HEK293 (cell line): ENCODE results near the gene ABCC10.

ENCODE experiments used
- CTCF ChIA-PET: fragments of 350-600 bp; formaldehyde crosslinking; extraction: SDS; loops from one replicate; lab custom pipeline; 2021; ENCODE audit warnings: antibody characterized with exemption; lab: Yijun Ruan, JAX
- POLR2A ChIA-PET: fragments of 300-600 bp; formaldehyde crosslinking; extraction: SDS; loops from one replicate; lab custom pipeline; 2020; ENCODE audit warnings: antibody characterized with exemption, inconsistent platforms; lab: Yijun Ruan, JAX
- H3K27ac ChIP-seq: fragments of 200-500 bp; sonication (Bioruptor generic); 2 replicates; pipeline ENCODE4 v1.5.1; 2014; ENCODE audit warnings: low read depth, low read length, control low read depth, inconsistent platforms; ENCODE audit errors: extremely low read depth
- H3K36me3 ChIP-seq, 2 experiments: fragments of 200-500 bp in 1 of 2; sonication (Bioruptor generic) in 1 of 2; 1 replicate in 1 of 2; 2 replicates in 1 of 2; pipeline ENCODE4 v1.5.1; 2014 to 2017; ENCODE audit warnings: inconsistent platforms in 2 of 2, low read length in 2 of 2; ENCODE audit not compliant: control insufficient read depth in 2 of 2, insufficient read depth in 1 of 2
- H3K4me1 ChIP-seq: fragments of 200-500 bp; sonication (Bioruptor generic); 2 replicates; pipeline ENCODE4 v1.5.1; 2014; ENCODE audit warnings: mild to moderate bottlenecking, low read length, inconsistent platforms; ENCODE audit not compliant: control insufficient read depth, insufficient read depth
- H3K4me3 ChIP-seq: 2 replicates; pipeline ENCODE4 v1.5.1; 2011; ENCODE audit warnings: low read depth, mild to moderate bottlenecking, control low read depth, low read length, moderate library complexity
- H3K9me3 ChIP-seq: fragments of 200-500 bp; sonication (Bioruptor generic); 2 replicates; pipeline ENCODE4 v1.5.1; 2014; ENCODE audit warnings: low read depth, low read length, inconsistent platforms; ENCODE audit not compliant: control insufficient read depth, insufficient read depth
- EGR2 ChIP-seq: fragments of 450-650 bp; formaldehyde crosslinking; IDR thresholded peaks from 2 replicates; pipeline ENCODE4 v1.5.1; 2016; ENCODE audit warnings: low read depth, missing biosample characterization, missing genetic modification characterization
- GLIS1 ChIP-seq: fragments of 450-650 bp; formaldehyde crosslinking; IDR thresholded peaks from 2 replicates; pipeline ENCODE4 v1.5.1; 2016; ENCODE audit warnings: missing biosample characterization, missing genetic modification characterization
- GLIS2 ChIP-seq: fragments of 450-650 bp; formaldehyde crosslinking; IDR thresholded peaks from 2 replicates; pipeline ENCODE4 v1.5.1; 2016; ENCODE audit warnings: missing biosample characterization, missing genetic modification characterization
- MYNN ChIP-seq: fragments of 450-650 bp; formaldehyde crosslinking; IDR thresholded peaks from 2 replicates; pipeline ENCODE4 v1.5.1; 2016; ENCODE audit warnings: missing biosample characterization, missing genetic modification characterization, borderline replicate concordance
- MZF1 ChIP-seq: fragments of 450-650 bp; formaldehyde crosslinking; IDR thresholded peaks from 2 replicates; pipeline ENCODE4 v1.5.1; 2017; ENCODE audit warnings: missing biosample characterization, missing genetic modification characterization, borderline replicate concordance
- RBAK ChIP-seq: fragments of 450-650 bp; formaldehyde crosslinking; IDR thresholded peaks from 2 replicates; pipeline ENCODE4 v1.5.1; 2016; ENCODE audit warnings: missing biosample characterization, missing genetic modification characterization
- REPIN1 ChIP-seq: fragments of 450-650 bp; formaldehyde crosslinking; IDR thresholded peaks from 2 replicates; pipeline ENCODE4 v1.5.1; 2017; ENCODE audit warnings: missing biosample characterization, missing genetic modification characterization, low read depth
- ZFHX2 ChIP-seq: fragments of 450-650 bp; formaldehyde crosslinking; conservative IDR thresholded peaks from 2 replicates; pipeline ENCODE4 v1.5.1; 2016; ENCODE audit warnings: missing biosample characterization, missing genetic modification characterization
- ZFP69B ChIP-seq: fragments of 450-650 bp; formaldehyde crosslinking; IDR thresholded peaks from 2 replicates; pipeline ENCODE4 v1.5.1; 2016; ENCODE audit warnings: missing biosample characterization, missing genetic modification characterization
- ZNF114 ChIP-seq: fragments of 450-650 bp; formaldehyde crosslinking; IDR thresholded peaks from 2 replicates; pipeline ENCODE4 v1.5.0; 2017; ENCODE audit warnings: missing biosample characterization, missing genetic modification characterization
- ZNF132 ChIP-seq: fragments of 450-650 bp; formaldehyde crosslinking; IDR thresholded peaks from 2 replicates; pipeline ENCODE4 v1.5.1; 2017; ENCODE audit warnings: missing biosample characterization, missing genetic modification characterization, borderline replicate concordance
- ZNF138 ChIP-seq: fragments of 450-650 bp; formaldehyde crosslinking; IDR thresholded peaks from 2 replicates; pipeline ENCODE4 v1.5.1; 2016; ENCODE audit warnings: missing biosample characterization, missing genetic modification characterization, borderline replicate concordance
- ZNF140 ChIP-seq: fragments of 450-650 bp; formaldehyde crosslinking; IDR thresholded peaks from 2 replicates; pipeline ENCODE4 v1.5.1; 2016; ENCODE audit warnings: missing biosample characterization, missing genetic modification characterization
- ZNF155 ChIP-seq: fragments of 450-650 bp; formaldehyde crosslinking; IDR thresholded peaks from 2 replicates; pipeline ENCODE4 v1.5.1; 2016; ENCODE audit warnings: missing biosample characterization, missing genetic modification characterization
- ZNF16 ChIP-seq: fragments of 450-650 bp; formaldehyde crosslinking; IDR thresholded peaks from 2 replicates; pipeline ENCODE4 v1.5.1; 2016; ENCODE audit warnings: low read depth, missing biosample characterization, missing genetic modification characterization
- ZNF214 ChIP-seq: fragments of 450-650 bp; formaldehyde crosslinking; IDR thresholded peaks from 2 replicates; pipeline ENCODE4 v1.5.1; 2017; ENCODE audit warnings: missing biosample characterization, mild to moderate bottlenecking, missing genetic modification characterization, borderline replicate concordance
- ZNF248 ChIP-seq: fragments of 450-650 bp; formaldehyde crosslinking; IDR thresholded peaks from 2 replicates; pipeline ENCODE4 v1.5.1; 2017; ENCODE audit warnings: missing biosample characterization, missing genetic modification characterization
- ZNF280D ChIP-seq: fragments of 450-650 bp; formaldehyde crosslinking; IDR thresholded peaks from 2 replicates; pipeline ENCODE4 v1.5.1; 2016; ENCODE audit warnings: missing biosample characterization, missing genetic modification characterization
- ZNF341 ChIP-seq: fragments of 450-650 bp; formaldehyde crosslinking; IDR thresholded peaks from 2 replicates; pipeline ENCODE4; 2016; ENCODE audit warnings: low read depth, missing biosample characterization, missing genetic modification characterization
- ZNF549 ChIP-seq: fragments of 450-650 bp; IDR thresholded peaks from 2 replicates; pipeline ENCODE4 v1.5.1; 2018; ENCODE audit warnings: missing biosample characterization, missing genetic modification characterization, mild to moderate bottlenecking, inconsistent platforms, moderate library complexity
- ZNF664 ChIP-seq: fragments of 450-650 bp; formaldehyde crosslinking; IDR thresholded peaks from 2 replicates; pipeline ENCODE4 v1.5.1; 2016; ENCODE audit warnings: missing biosample characterization, missing genetic modification characterization
- ZNF830 ChIP-seq: fragments of 450-650 bp; IDR thresholded peaks from 2 replicates; pipeline ENCODE4 v1.5.0; 2018; ENCODE audit warnings: missing biosample characterization, missing genetic modification characterization, low read depth, mild to moderate bottlenecking, moderate library complexity
- ZNF837 ChIP-seq: fragments of 450-650 bp; formaldehyde crosslinking; IDR thresholded peaks from 2 replicates; pipeline ENCODE4 v1.5.1; 2016; ENCODE audit warnings: missing biosample characterization, missing genetic modification characterization
- TF ChIP-seq, protein P1 (sequence below): fragments of 450-650 bp; formaldehyde crosslinking; IDR thresholded peaks from 2 replicates; pipeline ENCODE4 v1.5.1; 2016; ENCODE audit warnings: missing biosample characterization, missing genetic modification characterization
- TF ChIP-seq, protein P2 (sequence below): fragments of 450-650 bp; formaldehyde crosslinking; IDR thresholded peaks from 2 replicates; pipeline ENCODE4 v1.5.1; 2017; ENCODE audit warnings: missing biosample characterization, missing genetic modification characterization

Gene ABCC10

DNA sequence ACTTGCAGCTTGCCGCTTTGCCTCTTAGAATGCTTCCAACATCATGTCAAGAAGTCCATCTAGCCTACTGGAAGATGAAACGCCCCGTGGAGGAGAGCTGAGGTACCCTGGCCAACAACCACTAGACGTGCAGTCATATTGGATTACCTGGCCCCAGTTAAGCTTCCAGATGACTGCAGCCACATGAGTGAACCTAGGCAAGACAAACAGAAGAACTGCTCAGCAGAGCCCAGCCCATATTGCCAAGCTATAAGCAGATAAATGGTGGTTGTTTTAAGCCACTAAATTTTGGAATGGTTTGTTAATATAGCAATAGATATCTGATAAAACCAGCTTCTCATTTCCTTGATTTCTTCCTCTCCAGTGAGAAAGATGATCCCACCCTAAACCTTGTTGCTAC lies 32.7 kb downstream of the ABCC10 start:
- no peaks in the 10 kb centered on the region for H3K4me1 ChIP-seq
- no peak overlapping the region for H3K27ac ChIP-seq
- ChIA-PET CTCF (interaction anchor here (1.5 to 1.6 kb wide), 2 partner anchors 36 to 47 kb away, joined by 4 to 7 read pairs; no protein-coding TSS in a partner anchor), POLR2A (interaction anchor here (1.2 kb wide), 1 partner anchor 90 kb away, joined by 4 read pairs; the partner anchor contains the start of gene ZNF318)
- TF ChIP-seq ZNF138 (tag by site-specific recombination), result no peak
- TF ChIP-seq RBAK (tag by site-specific recombination), result no peak
- TF ChIP-seq, protein P1, sequence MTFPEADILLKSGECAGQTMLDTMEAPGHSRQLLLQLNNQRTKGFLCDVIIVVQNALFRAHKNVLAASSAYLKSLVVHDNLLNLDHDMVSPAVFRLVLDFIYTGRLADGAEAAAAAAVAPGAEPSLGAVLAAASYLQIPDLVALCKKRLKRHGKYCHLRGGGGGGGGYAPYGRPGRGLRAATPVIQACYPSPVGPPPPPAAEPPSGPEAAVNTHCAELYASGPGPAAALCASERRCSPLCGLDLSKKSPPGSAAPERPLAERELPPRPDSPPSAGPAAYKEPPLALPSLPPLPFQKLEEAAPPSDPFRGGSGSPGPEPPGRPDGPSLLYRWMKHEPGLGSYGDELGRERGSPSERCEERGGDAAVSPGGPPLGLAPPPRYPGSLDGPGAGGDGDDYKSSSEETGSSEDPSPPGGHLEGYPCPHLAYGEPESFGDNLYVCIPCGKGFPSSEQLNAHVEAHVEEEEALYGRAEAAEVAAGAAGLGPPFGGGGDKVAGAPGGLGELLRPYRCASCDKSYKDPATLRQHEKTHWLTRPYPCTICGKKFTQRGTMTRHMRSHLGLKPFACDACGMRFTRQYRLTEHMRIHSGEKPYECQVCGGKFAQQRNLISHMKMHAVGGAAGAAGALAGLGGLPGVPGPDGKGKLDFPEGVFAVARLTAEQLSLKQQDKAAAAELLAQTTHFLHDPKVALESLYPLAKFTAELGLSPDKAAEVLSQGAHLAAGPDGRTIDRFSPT (tag by site-specific recombination), result no peak
- TF ChIP-seq ZNF132 (tag by site-specific recombination), result no peak
- TF ChIP-seq ZNF140, result no peak
- TF ChIP-seq ZNF549, result no peak
- no peak for TF ChIP-seq ZNF280D (tag by site-specific recombination)
- no peak for TF ChIP-seq ZNF114 (tag by site-specific recombination)
- no peak for TF ChIP-seq ZNF214
- no peak for TF ChIP-seq ZNF248 (tag by site-specific recombination)
- TF ChIP-seq REPIN1 (tag by site-specific recombination), result no peak
- TF ChIP-seq ZNF837, result no peak
- TF ChIP-seq GLIS2 (tag by site-specific recombination), result no peak
- no peak for TF ChIP-seq ZNF155 (tag by site-specific recombination)
- no peak for TF ChIP-seq MZF1
- TF ChIP-seq, protein P2, sequence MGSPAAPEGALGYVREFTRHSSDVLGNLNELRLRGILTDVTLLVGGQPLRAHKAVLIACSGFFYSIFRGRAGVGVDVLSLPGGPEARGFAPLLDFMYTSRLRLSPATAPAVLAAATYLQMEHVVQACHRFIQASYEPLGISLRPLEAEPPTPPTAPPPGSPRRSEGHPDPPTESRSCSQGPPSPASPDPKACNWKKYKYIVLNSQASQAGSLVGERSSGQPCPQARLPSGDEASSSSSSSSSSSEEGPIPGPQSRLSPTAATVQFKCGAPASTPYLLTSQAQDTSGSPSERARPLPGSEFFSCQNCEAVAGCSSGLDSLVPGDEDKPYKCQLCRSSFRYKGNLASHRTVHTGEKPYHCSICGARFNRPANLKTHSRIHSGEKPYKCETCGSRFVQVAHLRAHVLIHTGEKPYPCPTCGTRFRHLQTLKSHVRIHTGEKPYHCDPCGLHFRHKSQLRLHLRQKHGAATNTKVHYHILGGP (tag by site-specific recombination), result no peak
- no peak for TF ChIP-seq ZNF341
- no peak for TF ChIP-seq ZNF16
- TF ChIP-seq ZFP69B (tag by site-specific recombination), result no peak
- no peak overlapping the region for H3K4me3 ChIP-seq
- no peaks in the 10 kb centered on the region for H3K36me3 ChIP-seq
- no peaks in the 10 kb centered on the region for H3K9me3 ChIP-seq

GRCh38 chr6:43461936-43462335 lies 34.6 kb downstream of the ABCC10 start:
- POLR2A ChIA-PET, result interaction anchor here (0.8 to 1.2 kb wide), 3 partner anchors 13 to 478 kb away, joined by 4 to 5 read pairs (median 4); no protein-coding TSS in a partner anchor
- Histone ChIP-seq H3K4me3 (no peak overlapping the region), H3K36me3 (no peaks in the 10 kb centered on the region), H3K4me1 (no peaks in the 10 kb centered on the region), H3K27ac (no peak overlapping the region), H3K9me3 (no peaks in the 10 kb centered on the region)
- TF ChIP-seq MYNN (tag by site-specific recombination) (no peak), ZNF830 (tag by site-specific recombination) (no peak), GLIS1 (no peak), ZFHX2 (tag by site-specific recombination) (peak; percentile 57; the same call in 1 of the 2 replicates), ZNF664 (tag by site-specific recombination) (no peak), EGR2 (tag by site-specific recombination) (peak; percentile 81; the same call in 1 of the 2 replicates)
- CTCF ChIA-PET, result interaction anchor here (0.7 kb wide), 2 partner anchors 243 to 503 kb away, joined by 4 to 5 read pairs; no protein-coding TSS in a partner anchor
